HFFc6 (cell line): ENCODE measurements around the gene MICAL2. TPM values are rescaled to one million over a fixed set of nuclear protein-coding genes. Genes with fewer than 3 reads are reported as not detected.

ENCODE experiments used
- DNase-seq: peaks from one replicate; pipeline ENCODE4 v3.0.0-alpha.2; 2018
- H3K27ac Mint-ChIP-seq: 2 replicates; pipeline ENCODE4 v1.8.0; 2020; ENCODE audit warnings: mild to moderate bottlenecking, mixed read lengths
- H3K27me3 Mint-ChIP-seq: 2 replicates; pipeline ENCODE4 v1.8.0; 2021; ENCODE audit warnings: mild to moderate bottlenecking, moderate library complexity, mixed read lengths; ENCODE audit not compliant: insufficient read depth
- H3K36me3 Mint-ChIP-seq: 2 replicates; pipeline ENCODE4 v1.8.0; 2021; ENCODE audit warnings: low read depth, mixed read lengths
- H3K4me1 Mint-ChIP-seq: 2 replicates; pipeline ENCODE4 v1.8.0; 2020; ENCODE audit warnings: low read depth, mixed read lengths
- H3K4me3 Mint-ChIP-seq: 2 replicates; pipeline ENCODE4 v1.8.0; 2020; ENCODE audit warnings: mild to moderate bottlenecking, moderate library complexity, mixed read lengths
- H3K9me3 Mint-ChIP-seq: 2 replicates; pipeline ENCODE4 v1.8.0; 2020; ENCODE audit warnings: mild to moderate bottlenecking, mixed read lengths
- CTCF ChIP-seq: fragments of 200-600 bp; sonication (generic); IDR thresholded peaks from 2 replicates; pipeline ENCODE4 v1.5.0; 2021; ENCODE audit warnings: antibody characterized with exemption, mild to moderate bottlenecking
- long read RNA-seq: library from polyadenylated mRNA; unstranded; transcript quantifications from one replicate; pipeline ENCODE4 v2.0.0, GENCODE V29; 2019
- total RNA-seq, 6 experiments: library from RNA; stranded (reverse); fragmentation: NEBNext Ultra II Directional; extraction: Animal tissue kit (Norgen Biotek cat#: 25700); gene quantifications; 2 replicates in 1 of 6; 3 replicates in 5 of 6; pipeline ENCODE4 v1.2.3, GENCODE V29; 2021

Gene MICAL2
- 100 to 1,000 TPM; 199 to 252 (median 233) TPM for total RNA-seq
- long read RNA-seq, partial matches to known transcripts, result 15 of 55 reads
- long read RNA-seq, other reads (novel, unspliced or antisense), result 39 of 55 reads

GRCh38 chr11:12110201-12110713, at the start of gene MICAL2:
Gene MICAL2 (plus strand): TSS chr11:12110590. CDS start chr11:12162156, 51,566 bp downstream.
- no peak for TF ChIP-seq CTCF
- Mint-ChIP-seq H3K27ac (peak within 1 kb of the TSS; percentile 82), H3K4me1 (peaks cover 60% of the 10 kb centered on the region), H3K4me3 (peak within 1 kb of the TSS; percentile 92), H3K36me3 (peaks cover 31% of the 10 kb centered on the region), H3K27me3 (no peaks in the 10 kb centered on the region), H3K9me3 (no peaks in the 10 kb centered on the region)
- DNase-seq, result peak; percentile 77

GRCh38 chr11:12061851-12062560, 48.4 kb upstream of the MICAL2 start:
- no peak for DNase-seq
- Mint-ChIP-seq H3K27me3 (no peaks in the 10 kb centered on the region; the same call in none of the 2 replicates), H3K9me3 (peaks cover 7% of the 10 kb centered on the region; the same call in 1 of the 2 replicates), H3K4me3 (no peak overlapping the region), H3K36me3 (peaks cover 14% of the 10 kb centered on the region; the same call in 1 of the 2 replicates), H3K27ac (no peak overlapping the region), H3K4me1 (peaks cover 33% of the 10 kb centered on the region)
- TF ChIP-seq CTCF, result no peak

- Mint-ChIP-seq H3K36me3 (peaks cover 9% of the 10 kb centered on the region; the same call in 1 of the 2 replicates), H3K4me3 (no peak overlapping the region), H3K27ac (no peak overlapping the region), H3K4me1 (peaks cover 46% of the 10 kb centered on the region), H3K27me3 (no peaks in the 10 kb centered on the region; the same call in none of the 2 replicates), H3K9me3 (peaks cover 7% of the 10 kb centered on the region; the same call in 1 of the 2 replicates)
- TF ChIP-seq CTCF, result no peak
- DNase-seq, result no peak
Observed at GRCh38 chr11:12063251-12063650, 47.1 kb upstream of the MICAL2 start.

- no peak for DNase-seq
- Mint-ChIP-seq H3K4me1 (peaks cover 52% of the 10 kb centered on the region), H3K36me3 (peaks cover 9% of the 10 kb centered on the region; the same call in 1 of the 2 replicates), H3K4me3 (no peak overlapping the region), H3K9me3 (peaks cover 7% of the 10 kb centered on the region; the same call in 1 of the 2 replicates), H3K27me3 (no peaks in the 10 kb centered on the region; the same call in none of the 2 replicates), H3K27ac (peak overlapping the region; percentile 42)
- TF ChIP-seq CTCF, result no peak
Observed at GRCh38 chr11:12064136-12064953, 46.0 kb upstream of the MICAL2 start.

DNA sequence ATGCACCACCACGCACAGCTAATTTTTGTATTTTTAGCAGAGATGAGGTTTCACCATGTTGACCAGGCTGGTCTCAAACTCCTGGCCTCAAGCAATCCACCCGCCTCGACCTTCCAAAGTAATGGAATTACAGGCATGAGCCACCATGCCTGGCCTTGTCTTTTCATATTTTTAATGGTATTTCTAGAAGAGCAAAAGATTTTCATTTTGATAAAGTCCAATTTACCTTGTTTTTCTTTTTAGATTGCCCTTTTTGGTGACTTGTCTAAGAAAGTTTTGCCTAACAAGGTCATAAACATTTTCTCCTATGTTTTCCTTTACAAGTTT, 45.5 kb upstream of the MICAL2 start:
- Mint-ChIP-seq H3K27ac (peak overlapping the region; percentile 42; the same call in 1 of the 2 replicates), H3K27me3 (no peaks in the 10 kb centered on the region; the same call in none of the 2 replicates), H3K4me1 (peaks cover 56% of the 10 kb centered on the region), H3K36me3 (peaks cover 9% of the 10 kb centered on the region; the same call in 1 of the 2 replicates), H3K4me3 (no peak overlapping the region), H3K9me3 (peaks cover 7% of the 10 kb centered on the region; the same call in 1 of the 2 replicates)
- no peak for TF ChIP-seq CTCF
- DNase-seq, result no peak
